ENCODE data around the gene IER5. TPM values are rescaled to one million over a fixed set of nuclear protein-coding genes. Genes with fewer than 3 reads are reported as not detected.

The IER5 gene
- polyA plus RNA-seq, 1 of the 3 experiments (the other 2 are of a cell fraction): 52.9 TPM

DNA sequence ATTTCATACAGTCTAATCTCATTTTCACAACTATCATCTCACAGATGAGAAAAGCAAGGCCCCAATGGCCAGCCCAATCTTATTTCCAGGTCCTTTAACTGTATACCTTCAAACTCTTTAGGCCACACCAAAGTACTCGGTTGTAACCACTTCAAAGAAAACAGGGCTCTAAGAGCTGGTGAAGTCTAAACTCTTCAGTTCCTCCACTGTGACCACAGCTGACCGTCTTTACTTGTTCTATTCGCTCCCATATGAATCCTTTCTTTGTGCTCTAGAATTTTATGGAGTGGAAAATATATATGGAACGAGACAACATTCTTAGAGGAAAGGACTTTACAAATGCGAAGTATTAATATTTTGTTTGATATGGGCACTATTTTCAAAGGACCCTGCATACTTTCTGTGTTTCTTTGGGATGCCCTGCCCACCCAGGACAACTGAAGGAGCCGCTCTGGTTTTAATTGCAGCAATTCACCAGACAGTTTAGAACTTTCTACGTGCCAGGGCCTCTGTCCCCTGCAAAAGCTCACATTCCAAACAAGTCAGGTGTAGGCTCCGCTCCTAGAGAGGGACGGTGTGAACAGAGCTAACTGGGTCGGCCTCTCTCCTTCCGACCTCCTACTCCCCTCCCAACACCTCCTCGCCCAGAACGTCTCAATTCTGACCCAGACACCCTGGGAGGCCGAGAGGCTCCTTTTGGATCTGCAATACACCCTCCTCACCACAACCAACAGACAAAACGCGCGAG, 15.7 kb downstream of the IER5 start:
- no peaks in the 10 kb centered on the region for H3K9me2 ChIP-seq
- ChIA-PET CTCF (interaction anchor here (0.8 to 18.5 kb wide), 8 partner anchors 8 to 240 kb away, joined by 3 to 143 read pairs (median 7); partner anchors contain the start of gene IER5), POLR2A (interaction anchor here (0.9 to 2.3 kb wide), 16 partner anchors 8 to 223 kb away, joined by 3 to 18 read pairs (median 8); partner anchors contain the start of genes IER5 and STX6)
- peak overlapping the region; percentile 98 to 99 for H3K27ac ChIP-seq (ENCODE audit: low read depth in 2 of 2, low read length in 1 of 2)
- H3K36me3 ChIP-seq (replicated peaks in 1 of 2; ENCODE audit: control insufficient read depth in 1 of 2, insufficient read depth in 2 of 2, low read length in 1 of 2): no peaks in the 10 kb centered on the region
- no peaks in the 10 kb centered on the region for H3K27me3 ChIP-seq (ENCODE audit: insufficient read depth)
- peak overlapping the region; percentile 80 to 94 for H3K4me3 ChIP-seq (ENCODE audit: low read depth in 2 of 2, low read length in 1 of 2)
- H3K79me2 ChIP-seq (ENCODE audit: insufficient read depth): peaks cover 27% of the 10 kb centered on the region
- H2AFZ ChIP-seq (ENCODE audit: low read depth): no peak overlapping the region
- H4K20me1 ChIP-seq (ENCODE audit: insufficient read depth): no peaks in the 10 kb centered on the region
- H3K9me3 ChIP-seq: no peaks in the 10 kb centered on the region
- H3K4me2 ChIP-seq: peak overlapping the region; percentile 99
- peaks cover 46% of the 10 kb centered on the region for H3F3A ChIP-seq (replicated peaks; ENCODE audit: insufficient read depth)
- no peak for TF ChIP-seq FOSL2 (IDR thresholded peaks at IDR 0.05; ENCODE audit: borderline replicate concordance, low read depth)
- TF ChIP-seq, protein P1, sequence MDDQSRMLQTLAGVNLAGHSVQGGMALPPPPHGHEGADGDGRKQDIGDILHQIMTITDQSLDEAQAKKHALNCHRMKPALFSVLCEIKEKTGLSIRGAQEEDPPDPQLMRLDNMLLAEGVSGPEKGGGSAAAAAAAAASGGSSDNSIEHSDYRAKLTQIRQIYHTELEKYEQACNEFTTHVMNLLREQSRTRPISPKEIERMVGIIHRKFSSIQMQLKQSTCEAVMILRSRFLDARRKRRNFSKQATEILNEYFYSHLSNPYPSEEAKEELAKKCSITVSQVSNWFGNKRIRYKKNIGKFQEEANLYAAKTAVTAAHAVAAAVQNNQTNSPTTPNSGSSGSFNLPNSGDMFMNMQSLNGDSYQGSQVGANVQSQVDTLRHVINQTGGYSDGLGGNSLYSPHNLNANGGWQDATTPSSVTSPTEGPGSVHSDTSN (IDR thresholded peaks at IDR 0.05): no peak
- peak overlapping the region; percentile 98 for H3K9ac ChIP-seq
- H3K4me1 ChIP-seq (ENCODE audit: control insufficient read depth in 1 of 2, insufficient read depth in 2 of 2, low read depth in 1 of 2, low read length in 1 of 2): peaks cover 54 to 57% of the 10 kb centered on the region in 2 experiments; a peak in 3 of 4 replicates
- WGBS (ENCODE audit: low lambda C conversion rate): 34% methylated on average over 16 of the region's 17 CpGs
- DNase-seq: no peak

DNA sequence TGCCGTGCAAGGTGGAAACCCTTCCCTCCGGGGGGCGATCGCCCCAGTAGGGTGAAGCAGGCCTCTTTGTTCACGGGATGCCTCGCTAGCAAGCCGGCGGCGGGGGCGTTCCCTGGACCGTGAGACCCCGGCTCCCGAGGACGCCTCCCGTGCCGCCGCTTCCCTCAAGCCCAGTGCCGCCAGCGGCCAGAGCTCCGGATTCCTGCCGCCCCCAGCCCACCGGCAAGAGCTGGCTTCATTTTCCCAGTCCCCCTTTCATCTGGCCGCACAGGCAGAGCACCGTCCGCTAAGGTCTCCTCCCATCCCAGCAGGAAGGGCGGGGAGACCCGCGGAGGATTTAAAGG, 16.3 kb downstream of the IER5 start:
- POLR2A ChIA-PET: interaction anchor here (0.7 to 2.3 kb wide), 19 partner anchors 8 to 882 kb away, joined by 3 to 18 read pairs (median 6); partner anchors contain the start of genes IER5 and STX6
- DNase-seq: no peak
- no peak for TF ChIP-seq FOXJ3 (CRISPR knock-in tag; IDR thresholded peaks at IDR 0.05)
- TF ChIP-seq TCF12 (IDR thresholded peaks at IDR 0.05): no peak
- no peak for TF ChIP-seq GATA2 (CRISPR knock-in tag; IDR thresholded peaks at IDR 0.05)
- TF ChIP-seq, protein P2, sequence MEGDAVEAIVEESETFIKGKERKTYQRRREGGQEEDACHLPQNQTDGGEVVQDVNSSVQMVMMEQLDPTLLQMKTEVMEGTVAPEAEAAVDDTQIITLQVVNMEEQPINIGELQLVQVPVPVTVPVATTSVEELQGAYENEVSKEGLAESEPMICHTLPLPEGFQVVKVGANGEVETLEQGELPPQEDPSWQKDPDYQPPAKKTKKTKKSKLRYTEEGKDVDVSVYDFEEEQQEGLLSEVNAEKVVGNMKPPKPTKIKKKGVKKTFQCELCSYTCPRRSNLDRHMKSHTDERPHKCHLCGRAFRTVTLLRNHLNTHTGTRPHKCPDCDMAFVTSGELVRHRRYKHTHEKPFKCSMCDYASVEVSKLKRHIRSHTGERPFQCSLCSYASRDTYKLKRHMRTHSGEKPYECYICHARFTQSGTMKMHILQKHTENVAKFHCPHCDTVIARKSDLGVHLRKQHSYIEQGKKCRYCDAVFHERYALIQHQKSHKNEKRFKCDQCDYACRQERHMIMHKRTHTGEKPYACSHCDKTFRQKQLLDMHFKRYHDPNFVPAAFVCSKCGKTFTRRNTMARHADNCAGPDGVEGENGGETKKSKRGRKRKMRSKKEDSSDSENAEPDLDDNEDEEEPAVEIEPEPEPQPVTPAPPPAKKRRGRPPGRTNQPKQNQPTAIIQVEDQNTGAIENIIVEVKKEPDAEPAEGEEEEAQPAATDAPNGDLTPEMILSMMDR (IDR thresholded peaks at IDR 0.05): peak; percentile 35
- TF ChIP-seq, protein P1 (IDR thresholded peaks at IDR 0.05): no peak
- TF ChIP-seq, protein P3, sequence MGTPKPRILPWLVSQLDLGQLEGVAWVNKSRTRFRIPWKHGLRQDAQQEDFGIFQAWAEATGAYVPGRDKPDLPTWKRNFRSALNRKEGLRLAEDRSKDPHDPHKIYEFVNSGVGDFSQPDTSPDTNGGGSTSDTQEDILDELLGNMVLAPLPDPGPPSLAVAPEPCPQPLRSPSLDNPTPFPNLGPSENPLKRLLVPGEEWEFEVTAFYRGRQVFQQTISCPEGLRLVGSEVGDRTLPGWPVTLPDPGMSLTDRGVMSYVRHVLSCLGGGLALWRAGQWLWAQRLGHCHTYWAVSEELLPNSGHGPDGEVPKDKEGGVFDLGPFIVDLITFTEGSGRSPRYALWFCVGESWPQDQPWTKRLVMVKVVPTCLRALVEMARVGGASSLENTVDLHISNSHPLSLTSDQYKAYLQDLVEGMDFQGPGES (IDR thresholded peaks at IDR 0.05; ENCODE audit: low read depth, low read length): no peak
- TF ChIP-seq, protein P4, sequence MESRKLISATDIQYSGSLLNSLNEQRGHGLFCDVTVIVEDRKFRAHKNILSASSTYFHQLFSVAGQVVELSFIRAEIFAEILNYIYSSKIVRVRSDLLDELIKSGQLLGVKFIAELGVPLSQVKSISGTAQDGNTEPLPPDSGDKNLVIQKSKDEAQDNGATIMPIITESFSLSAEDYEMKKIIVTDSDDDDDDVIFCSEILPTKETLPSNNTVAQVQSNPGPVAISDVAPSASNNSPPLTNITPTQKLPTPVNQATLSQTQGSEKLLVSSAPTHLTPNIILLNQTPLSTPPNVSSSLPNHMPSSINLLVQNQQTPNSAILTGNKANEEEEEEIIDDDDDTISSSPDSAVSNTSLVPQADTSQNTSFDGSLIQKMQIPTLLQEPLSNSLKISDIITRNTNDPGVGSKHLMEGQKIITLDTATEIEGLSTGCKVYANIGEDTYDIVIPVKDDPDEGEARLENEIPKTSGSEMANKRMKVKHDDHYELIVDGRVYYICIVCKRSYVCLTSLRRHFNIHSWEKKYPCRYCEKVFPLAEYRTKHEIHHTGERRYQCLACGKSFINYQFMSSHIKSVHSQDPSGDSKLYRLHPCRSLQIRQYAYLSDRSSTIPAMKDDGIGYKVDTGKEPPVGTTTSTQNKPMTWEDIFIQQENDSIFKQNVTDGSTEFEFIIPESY (IDR thresholded peaks at IDR 0.05; ENCODE audit: borderline replicate concordance, low read depth): no peak
- 0 out of 2 replicates have a peak, but pooled peaks have one; percentile 6 for TF ChIP-seq ELF1 (IDR thresholded peaks at IDR 0.05)
- TF ChIP-seq RXRA (IDR thresholded peaks at IDR 0.05; ENCODE audit: borderline replicate concordance, low read depth): no peak
- TF ChIP-seq, protein P5, sequence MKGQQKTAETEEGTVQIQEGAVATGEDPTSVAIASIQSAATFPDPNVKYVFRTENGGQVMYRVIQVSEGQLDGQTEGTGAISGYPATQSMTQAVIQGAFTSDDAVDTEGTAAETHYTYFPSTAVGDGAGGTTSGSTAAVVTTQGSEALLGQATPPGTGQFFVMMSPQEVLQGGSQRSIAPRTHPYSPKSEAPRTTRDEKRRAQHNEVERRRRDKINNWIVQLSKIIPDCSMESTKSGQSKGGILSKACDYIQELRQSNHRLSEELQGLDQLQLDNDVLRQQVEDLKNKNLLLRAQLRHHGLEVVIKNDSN (IDR thresholded peaks at IDR 0.05; ENCODE audit: borderline replicate concordance, low read depth): no peak
- peak overlapping the region; percentile 98 for H3K9ac ChIP-seq
- no peaks in the 10 kb centered on the region for H3K9me3 ChIP-seq
- peak overlapping the region; percentile 99 for H3K4me2 ChIP-seq
- H3K4me1 ChIP-seq (ENCODE audit: control insufficient read depth in 1 of 2, insufficient read depth in 2 of 2, low read depth in 1 of 2, low read length in 1 of 2): peaks cover 51 to 56% of the 10 kb centered on the region in 2 experiments; a peak in 3 of 4 replicates
- CTCF ChIA-PET: interaction anchor here (0.8 to 18.5 kb wide), 11 partner anchors 9 to 242 kb away, joined by 3 to 143 read pairs (median 6); partner anchors contain the start of gene IER5
- peak overlapping the region; percentile 80 to 94 for H3K4me3 ChIP-seq (ENCODE audit: low read depth in 2 of 2, low read length in 1 of 2)
- under 1% methylated on average over 11 of the region's 28 CpGs for WGBS (ENCODE audit: low lambda C conversion rate)
- H3K9me2 ChIP-seq: no peaks in the 10 kb centered on the region
- H4K20me1 ChIP-seq (ENCODE audit: insufficient read depth): no peaks in the 10 kb centered on the region
- no peaks in the 10 kb centered on the region for H3K36me3 ChIP-seq (replicated peaks in 1 of 2; ENCODE audit: control insufficient read depth in 1 of 2, insufficient read depth in 2 of 2, low read length in 1 of 2)
- peaks cover 41% of the 10 kb centered on the region for H3F3A ChIP-seq (replicated peaks; ENCODE audit: insufficient read depth)
- H3K79me2 ChIP-seq (ENCODE audit: insufficient read depth): peaks cover 27% of the 10 kb centered on the region
- no peaks in the 10 kb centered on the region for H3K27me3 ChIP-seq (ENCODE audit: insufficient read depth)
- no peak overlapping the region for H2AFZ ChIP-seq (ENCODE audit: low read depth)
- peak overlapping the region; percentile 98 to 99 for H3K27ac ChIP-seq (ENCODE audit: low read depth in 2 of 2, low read length in 1 of 2)
